ENCODE measurements around the gene SYNGAP1.
"Not testable (repeated sequence)": the region's sequence is repeated elsewhere in the genome, so short reads cannot be mapped to it uniquely, and the experiment has no call there.

SYNGAP1 gene

DNA sequence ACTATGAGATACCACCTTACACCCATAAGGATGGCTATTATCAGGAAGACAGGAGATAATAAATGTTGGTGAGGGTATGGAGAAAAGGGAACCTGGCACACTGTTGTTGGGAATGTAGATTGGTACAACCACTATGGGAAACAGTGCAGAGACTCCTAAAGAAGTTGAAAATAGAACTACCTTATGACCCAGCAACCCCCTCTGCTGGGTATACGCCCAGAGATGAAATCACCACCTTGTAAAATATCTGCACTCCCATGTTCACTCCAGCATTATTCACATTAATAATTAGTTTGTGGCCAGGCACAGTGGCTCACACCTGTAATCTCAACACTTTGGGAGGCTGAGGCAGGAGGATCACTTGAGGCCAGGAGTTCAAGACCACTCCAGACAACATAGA is 61.3 kb downstream of the SYNGAP1 start:
- no peak for DNase-seq (ENCODE audit: low read depth)

DNA sequence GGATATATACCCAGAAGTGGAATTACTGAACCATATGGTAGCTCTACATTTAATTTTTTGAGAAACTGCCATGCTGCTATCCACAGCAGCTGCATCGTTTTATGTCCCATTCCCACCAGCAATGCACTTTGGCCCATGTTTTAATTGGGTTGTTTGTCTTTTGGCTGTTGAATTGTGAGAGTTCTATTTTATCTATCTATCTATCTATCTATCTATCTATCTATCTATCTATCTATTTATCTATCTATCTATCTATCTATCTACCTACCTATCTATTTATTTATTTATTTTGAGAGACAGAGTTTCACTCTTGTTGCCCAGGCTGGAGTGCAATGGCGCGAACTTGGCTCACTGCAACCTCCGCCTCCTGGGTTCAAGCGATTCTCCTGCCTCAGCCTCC is 62.8 kb downstream of the SYNGAP1 start:
- not testable (repeated sequence) for DNase-seq (ENCODE audit: low read depth)

DNA sequence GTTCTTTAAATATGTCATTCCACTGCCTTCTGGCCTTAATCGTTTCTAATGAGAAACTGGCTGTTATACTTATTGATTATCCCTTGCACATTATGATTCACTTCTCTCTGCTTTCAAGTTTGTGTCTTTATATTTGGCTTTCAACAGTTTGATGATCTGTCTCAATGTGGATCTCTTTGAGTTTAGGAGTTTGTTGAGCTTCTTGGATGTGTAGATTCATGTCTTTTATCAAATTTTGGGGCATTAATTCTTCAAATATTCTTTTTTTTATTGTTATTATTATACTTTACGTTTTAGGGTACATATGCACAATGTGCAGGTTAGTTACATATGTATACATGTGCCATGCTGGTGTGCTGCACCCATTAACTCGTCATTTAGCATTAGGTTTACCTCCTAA is 63.8 kb downstream of the SYNGAP1 start:
- DNase-seq (ENCODE audit: low read depth): no peak

DNA sequence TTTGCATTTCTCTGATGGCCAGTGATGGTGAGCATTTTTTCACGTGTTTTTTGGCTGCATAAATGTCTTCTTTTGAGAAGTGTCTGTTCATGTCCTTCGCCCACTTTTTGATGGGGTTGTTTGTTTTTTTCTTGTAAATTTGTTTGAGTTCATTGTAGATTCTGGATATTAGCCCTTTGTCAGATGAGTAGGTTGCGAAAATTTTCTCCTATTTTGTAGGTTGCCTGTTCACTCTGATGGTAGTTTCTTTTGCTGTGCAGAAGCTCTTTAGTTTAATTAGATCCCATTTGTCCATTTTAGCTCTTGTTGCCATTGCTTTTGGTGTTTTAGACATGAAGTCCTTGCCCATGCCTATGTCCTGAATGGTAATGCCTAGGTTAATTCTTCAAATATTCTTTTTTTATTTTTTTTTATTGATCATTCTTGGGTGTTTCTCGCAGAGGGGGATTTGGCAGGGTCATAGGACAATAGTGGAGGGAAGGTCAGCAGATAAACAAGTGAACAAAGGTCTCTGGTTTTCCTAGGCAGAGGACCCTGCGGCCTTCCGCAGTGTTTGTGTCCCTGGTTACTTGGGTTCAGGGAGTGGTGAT is 64.9 kb downstream of the SYNGAP1 start:
- not testable (repeated sequence) for DNase-seq (ENCODE audit: low read depth)

DNA sequence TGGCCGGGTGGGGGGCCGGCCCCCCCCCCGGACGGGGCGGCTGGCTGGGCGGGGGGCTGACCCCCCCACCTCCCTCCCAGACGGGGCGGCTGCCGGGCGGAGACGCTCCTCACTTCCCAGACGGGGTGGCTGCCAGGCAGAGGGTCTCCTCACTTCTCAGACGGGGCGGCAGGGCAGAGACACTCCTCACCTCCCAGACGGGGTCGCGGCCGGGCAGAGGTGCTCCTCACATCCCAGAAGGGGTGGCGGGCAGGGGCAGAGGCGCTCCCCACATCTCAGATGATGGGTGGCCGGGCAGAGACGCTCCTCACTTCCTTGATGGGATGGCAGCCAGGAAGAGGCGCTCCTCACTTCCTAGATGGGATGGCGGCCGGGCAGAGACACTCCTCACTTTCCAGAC is 65.8 kb downstream of the SYNGAP1 start:
- DNase-seq (ENCODE audit: low read depth): not testable (repeated sequence)

DNA sequence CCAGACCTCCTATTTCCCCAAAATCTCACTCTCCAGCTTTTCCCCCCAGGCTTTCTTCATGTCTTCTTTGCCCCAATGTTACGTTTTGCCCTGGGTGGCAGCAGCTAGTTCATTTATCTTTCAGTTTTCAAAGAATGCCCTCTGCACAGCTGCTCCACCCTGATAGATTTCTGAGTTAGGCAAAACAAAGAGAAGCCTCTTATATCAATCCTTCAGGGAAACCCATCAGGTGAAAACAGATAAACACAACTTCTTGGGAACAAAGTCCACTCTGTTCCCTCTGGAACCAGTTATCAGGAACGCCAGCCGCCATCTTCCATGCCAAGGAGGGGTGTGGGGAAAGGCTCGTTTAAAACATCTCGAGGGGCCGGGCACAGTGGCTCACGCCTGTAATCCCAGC is 68.5 kb downstream of the SYNGAP1 start:
- no peak for DNase-seq (ENCODE audit: low read depth)

DNA sequence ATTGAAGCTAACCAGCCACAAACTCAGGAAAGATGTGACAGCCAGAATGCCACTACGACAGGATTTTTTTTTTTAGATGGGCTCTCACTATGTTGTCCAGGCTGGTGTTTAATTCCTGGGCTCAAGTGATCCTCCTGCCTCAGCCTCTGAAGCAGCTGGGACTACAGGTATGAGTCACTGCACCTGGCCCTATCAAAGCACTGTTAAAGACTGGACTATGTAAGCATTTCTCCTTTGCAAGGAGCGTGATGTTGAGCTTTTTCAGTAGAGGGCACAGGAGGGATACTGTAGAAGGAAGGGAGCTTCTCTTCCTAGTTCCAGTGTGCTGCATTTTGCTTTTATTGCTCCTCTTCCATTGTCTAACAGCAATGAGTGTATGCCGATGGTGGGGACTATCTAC is 70.3 kb downstream of the SYNGAP1 start:
- no peak for DNase-seq (ENCODE audit: low read depth)

DNA sequence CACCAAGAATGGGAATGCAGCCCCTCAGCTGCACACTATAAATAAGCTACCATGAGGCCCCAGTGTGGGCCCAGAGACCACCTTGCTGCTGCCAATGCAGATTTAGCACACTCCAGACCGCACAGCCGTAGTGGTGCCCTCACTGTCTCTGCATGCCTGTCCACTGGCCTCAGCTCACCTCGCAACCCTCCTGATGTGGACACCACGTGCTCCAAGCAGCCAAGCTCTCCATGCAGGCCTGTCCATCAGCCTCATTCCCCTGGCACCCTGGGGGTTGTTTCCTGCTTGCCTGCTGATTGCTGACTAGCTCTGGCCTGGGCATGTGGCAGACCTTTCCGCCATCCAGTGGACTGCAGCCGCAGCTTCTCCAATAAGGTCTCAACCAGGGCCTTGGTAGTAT is 70.8 kb downstream of the SYNGAP1 start:
- DNase-seq (ENCODE audit: low read depth): no peak

DNA sequence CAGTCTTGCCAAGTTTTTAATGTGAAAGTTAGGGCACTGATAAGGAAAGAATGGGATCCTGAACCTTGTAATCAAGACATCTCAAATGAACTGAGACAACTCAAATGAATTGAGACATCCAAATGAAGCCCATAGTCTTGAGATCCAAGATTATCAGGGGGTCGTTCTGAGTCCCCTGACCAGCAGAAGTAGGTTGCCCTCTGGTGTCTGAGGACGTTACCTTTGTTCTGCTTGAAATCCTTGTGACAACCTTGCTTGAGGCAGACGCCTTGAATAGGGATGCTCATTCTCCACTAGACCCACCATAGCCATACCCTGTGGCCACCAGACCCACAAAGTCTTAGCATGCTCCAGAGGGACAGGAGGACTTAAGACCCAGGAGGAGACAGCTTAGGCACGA is 72.2 kb downstream of the SYNGAP1 start:
- DNase-seq (ENCODE audit: low read depth): no peak

DNA sequence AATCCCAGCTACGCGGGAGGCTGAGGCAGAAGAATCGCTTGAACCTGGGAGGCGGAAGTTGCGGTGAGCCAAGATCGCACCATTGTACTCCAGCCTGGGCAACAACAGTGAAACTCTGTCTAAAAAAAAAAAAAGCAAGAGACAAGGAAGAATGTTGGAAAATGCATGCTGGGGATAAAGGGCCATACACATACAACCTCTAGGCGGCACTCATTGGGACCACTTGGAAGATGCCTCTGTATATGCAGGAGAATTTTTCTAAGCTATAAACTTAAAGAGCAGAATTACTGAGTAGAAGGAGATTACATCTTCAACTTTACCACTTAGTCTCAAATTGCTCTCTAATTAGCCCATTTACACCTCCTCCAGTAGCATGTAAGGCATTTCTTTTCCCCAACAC is 77.3 kb downstream of the SYNGAP1 start:
- no peak for DNase-seq (ENCODE audit: low read depth)

DNA sequence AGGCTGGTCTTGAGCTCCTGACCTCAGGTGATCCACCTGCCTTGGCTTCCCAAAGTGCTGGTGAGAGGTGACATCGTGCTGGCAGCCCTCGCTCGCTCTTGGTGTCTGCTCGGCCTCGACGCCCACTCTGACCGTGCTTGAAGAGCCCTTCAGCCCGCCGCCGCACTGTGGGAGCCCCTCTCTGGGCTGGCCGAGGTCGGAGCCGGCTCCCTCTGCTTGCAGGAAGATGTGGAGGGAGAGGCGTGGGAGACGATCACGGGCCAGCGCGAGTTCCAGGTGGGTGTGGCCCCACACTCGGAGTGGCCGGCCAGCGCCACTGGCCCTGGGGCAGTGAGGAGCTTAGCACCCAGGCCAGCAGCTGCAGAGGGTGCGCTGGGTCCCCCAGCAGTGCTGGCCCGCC is 82.6 kb downstream of the SYNGAP1 start:
- DNase-seq (ENCODE audit: low read depth): no peak

DNA sequence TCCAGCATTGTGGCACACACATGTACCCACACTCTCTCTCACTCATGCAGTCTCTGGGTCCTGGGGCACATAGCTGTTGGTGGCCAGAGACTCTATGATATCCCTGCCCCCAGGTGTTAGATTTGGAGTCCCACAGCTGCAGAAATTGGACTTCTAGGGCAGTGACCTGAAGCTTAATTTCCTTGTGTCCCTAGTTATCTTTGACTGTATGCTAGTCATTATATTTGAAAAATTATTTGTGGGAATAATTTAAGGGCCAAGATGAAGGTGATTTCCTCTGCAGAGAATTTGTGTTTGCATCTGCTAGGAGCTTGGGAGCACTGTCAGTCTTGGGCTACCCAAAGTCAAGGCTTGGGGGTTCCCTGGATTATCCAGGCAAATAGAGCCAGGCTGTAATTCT is 84.6 kb downstream of the SYNGAP1 start:
- DNase-seq (ENCODE audit: low read depth): no peak

Data from stimulated activated CD4-positive, alpha-beta T cell treated with anti-CD3 and anti-CD28 coated beads, Interleukin-2, amount 100 ng/mL, for 4 hours (primary cell).